ENCODE measurements around the gene ATP8A2. TPM values are rescaled to one million over a fixed set of nuclear protein-coding genes. Genes with fewer than 3 reads are reported as not detected.

ATP8A2 gene
- total and polyA plus RNA-seq, 2 of the 4 experiments (the other 2 are of a cell fraction), result 0.02 to 0.18 TPM

DNA sequence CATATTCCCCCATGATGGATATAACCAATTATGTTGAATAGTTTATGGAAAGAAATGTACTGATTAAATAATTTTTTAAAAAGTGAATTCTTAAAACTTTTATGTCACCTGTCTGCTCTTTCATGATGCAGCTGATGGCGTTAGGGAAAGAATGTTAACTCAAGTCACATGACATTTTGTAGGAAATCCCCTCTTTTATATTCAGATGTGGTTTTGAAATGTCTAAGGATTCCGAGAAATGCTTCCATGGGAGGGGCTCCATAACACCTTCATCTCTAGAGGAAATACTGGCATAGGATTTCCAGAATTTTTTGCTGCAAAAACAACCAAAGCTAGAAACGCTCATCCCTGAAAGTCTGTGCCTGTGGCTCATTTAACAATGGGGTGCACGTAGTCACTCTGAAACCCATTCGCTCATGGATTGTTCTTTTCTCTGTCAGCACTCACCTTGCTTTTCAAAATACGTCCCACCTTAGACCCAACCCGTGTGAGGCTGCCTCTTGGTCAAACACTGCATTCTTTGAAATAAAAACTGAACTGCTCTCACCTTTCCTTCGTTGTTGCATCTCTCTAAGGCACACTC, 391.1 kb downstream of the ATP8A2 start:
- H2AK5ac ChIP-seq (ENCODE audit: low read depth, low read length), result no peak overlapping the region
- H3K23ac ChIP-seq (ENCODE audit: low read depth, low read length), result no peak overlapping the region
- intact Hi-C loops (cut with micrococcal nuclease), result no loop called here
- no peak overlapping the region for H3K4me3 ChIP-seq (ENCODE audit: insufficient read depth, low read depth, low read length)
- no peak overlapping the region for H4K8ac ChIP-seq (ENCODE audit: low read depth in 2 of 2, low read length in 2 of 2)
- no peak overlapping the region for H3K14ac ChIP-seq (replicated peaks; ENCODE audit: low read depth, low read length)
- no peaks in the 10 kb centered on the region for H3K27me3 ChIP-seq (ENCODE audit: control insufficient read depth, insufficient read depth, low read length)
- H3K79me1 ChIP-seq (ENCODE audit: low read depth in 1 of 2, low read length in 2 of 2), result no peaks in the 10 kb centered on the region
- H3K56ac ChIP-seq (ENCODE audit: extremely low read depth, insufficient read depth, low read length), result no peak overlapping the region
- H3K18ac ChIP-seq (ENCODE audit: low read depth, low read length), result no peak overlapping the region
- H3K27ac ChIP-seq (ENCODE audit: insufficient read depth, low read length), result no peak overlapping the region
- ATAC-seq (ENCODE audit: low read depth), result no peak
- no peaks in the 10 kb centered on the region for H3K4me1 ChIP-seq (ENCODE audit: control insufficient read depth, insufficient read depth, low read length)
- no peaks in the 10 kb centered on the region; the same call in 1 of the 2 replicates for H3K9me3 ChIP-seq (ENCODE audit: control insufficient read depth, insufficient read depth, low read length)
- H4K5ac ChIP-seq (ENCODE audit: low read depth, low read length), result no peak overlapping the region
- H3K4me2 ChIP-seq (ENCODE audit: low read depth, low read length), result no peak overlapping the region
- H2BK20ac ChIP-seq (ENCODE audit: low read depth, low read length), result no peak overlapping the region
- in situ Hi-C loops (cut with MboI; ENCODE audit: low sequenced_read_pairs), result no loop called here
- no peaks in the 10 kb centered on the region for H4K20me1 ChIP-seq (ENCODE audit: insufficient read depth, low read length)
- no peaks in the 10 kb centered on the region for H3K9me1 ChIP-seq (ENCODE audit: insufficient read depth, low read length)
- no peaks in the 10 kb centered on the region for H3K36me3 ChIP-seq (ENCODE audit: control insufficient read depth, insufficient read depth, low read length)
- TF ChIP-seq BHLHE40 (IDR thresholded peaks at IDR 0.05; ENCODE audit: low read depth, low read length), result no peak
- TF ChIP-seq MAFK (IDR thresholded peaks at IDR 0.05; ENCODE audit: low read depth, low read length), result no peak
- no peak for TF ChIP-seq RAD21 (IDR thresholded peaks at IDR 0.05; ENCODE audit: low read length)
- TF ChIP-seq FOS (IDR thresholded peaks at IDR 0.05; ENCODE audit: low read depth, low read length), result no peak
- TF ChIP-seq CEBPB (IDR thresholded peaks at IDR 0.05; ENCODE audit: low read depth, low read length), result no peak
- TF ChIP-seq POLR2A (IDR thresholded peaks at IDR 0.05; ENCODE audit: low read depth, low read length), result no peak
- no peak for TF ChIP-seq RCOR1 (IDR thresholded peaks at IDR 0.05; ENCODE audit: insufficient replicate concordance, low read length)
- no peak for TF ChIP-seq NFE2L2 (IDR thresholded peaks at IDR 0.05; ENCODE audit: low read depth, low read length)
- TF ChIP-seq USF2 (IDR thresholded peaks at IDR 0.05; ENCODE audit: low read depth, low read length), result no peak
- TF ChIP-seq MAZ (IDR thresholded peaks at IDR 0.05; ENCODE audit: borderline replicate concordance, low read depth, low read length), result no peak
- TF ChIP-seq SMC3 (IDR thresholded peaks at IDR 0.05; ENCODE audit: low read depth, low read length), result no peak
- no peak for TF ChIP-seq CHD1 (IDR thresholded peaks at IDR 0.05; ENCODE audit: low read depth, low read length)
- dilution Hi-C loops (cut with HindIII; ENCODE audit: low sequenced_read_pairs, unreplicated experiment), result no loop called here
- no peak overlapping the region for H2BK5ac ChIP-seq (ENCODE audit: low read depth, low read length, poor library complexity, severe bottlenecking)
- H2BK15ac ChIP-seq (ENCODE audit: low read depth, low read length), result no peak overlapping the region
- H2AFZ ChIP-seq (replicated peaks; ENCODE audit: low read length, poor library complexity), result no peak overlapping the region
- H2AK9ac ChIP-seq (replicated peaks; ENCODE audit: low read depth, low read length, poor library complexity), result no peak overlapping the region
- no peak overlapping the region for H3K4ac ChIP-seq (ENCODE audit: low read depth, low read length)
- CTCF ChIA-PET, result no interaction called here
- no TSS peak for BruUV-seq (replicated peaks)
- no peak overlapping the region for H3K9ac ChIP-seq (ENCODE audit: low read depth, low read length)
- WGBS, 2 experiments (ENCODE audit: extremely low coverage in 2 of 2, insufficient read length in 1 of 2), result 73% methylated on average over 2 of the region's 8 CpGs; no CpG with 5 or more reads in 1 of the 2 experiments
- POLR2A ChIA-PET (ENCODE audit: unreplicated experiment), result interaction anchor here (0.6 kb wide), 1 partner anchor 57 kb away, joined by 3 read pairs; no protein-coding TSS in a partner anchor
- no peak overlapping the region for H2BK120ac ChIP-seq (ENCODE audit: low read depth, low read length)
- H4K91ac ChIP-seq (ENCODE audit: insufficient read depth, low read depth, low read length), result no peak overlapping the region
- DNase-seq, result no peak
